IPS-15b (cell line): ENCODE results near the gene PHC3.
"Not testable (repeated sequence)": the region's sequence is repeated elsewhere in the genome, so short reads cannot be mapped to it uniquely, and the experiment has no call there.

ENCODE experiments used
- H3K27me3 ChIP-seq: one replicate; pipeline ENCODE4 v1.6.1; 2013; ENCODE audit warnings: low read length; ENCODE audit not compliant: control insufficient read depth, insufficient read depth
- H3K36me3 ChIP-seq: one replicate; pipeline ENCODE4 v1.6.1; 2013; ENCODE audit warnings: low read length; ENCODE audit not compliant: control insufficient read depth, insufficient read depth
- H3K4me1 ChIP-seq: one replicate; pipeline ENCODE4 v1.6.1; 2013; ENCODE audit warnings: mild to moderate bottlenecking, low read length; ENCODE audit not compliant: control insufficient read depth, insufficient read depth
- H3K4me3 ChIP-seq: one replicate; pipeline ENCODE4 v1.5.1; 2013; ENCODE audit warnings: low read depth, low read length
- H3K9ac ChIP-seq: one replicate; pipeline ENCODE4 v1.6.1; 2013; ENCODE audit warnings: low read depth, mild to moderate bottlenecking, low read length
- H3K9me3 ChIP-seq: one replicate; pipeline ENCODE4 v1.6.1; 2013; ENCODE audit warnings: mild to moderate bottlenecking, low read length; ENCODE audit not compliant: control insufficient read depth, insufficient read depth

PHC3 gene

GRCh38 chr3:170206164-170206762 lies 24.7 kb upstream of the PHC3 start:
- not testable (repeated sequence) for H3K4me1 ChIP-seq, H3K27me3 ChIP-seq, H3K9ac ChIP-seq, H3K36me3 ChIP-seq, H3K9me3 ChIP-seq, H3K4me3 ChIP-seq

- H3K27me3 ChIP-seq: no peaks in the 10 kb centered on the region
- no peak overlapping the region for H3K4me3 ChIP-seq
- H3K9ac ChIP-seq: no peak overlapping the region
- no peaks in the 10 kb centered on the region for H3K36me3 ChIP-seq
- peaks cover 2% of the 10 kb centered on the region for H3K4me1 ChIP-seq
- H3K9me3 ChIP-seq: no peaks in the 10 kb centered on the region
These were observed 23.8 kb upstream of the PHC3 start for GRCh38 chr3:170205302-170205701.

GRCh38 chr3:170204509-170204908 lies 23.0 kb upstream of the PHC3 start:
- H3K36me3 ChIP-seq: no peaks in the 10 kb centered on the region
- no peaks in the 10 kb centered on the region for H3K9me3 ChIP-seq
- peaks cover 2% of the 10 kb centered on the region for H3K4me1 ChIP-seq
- H3K4me3 ChIP-seq: no peak overlapping the region
- H3K9ac ChIP-seq: no peak overlapping the region
- H3K27me3 ChIP-seq: no peaks in the 10 kb centered on the region

DNA sequence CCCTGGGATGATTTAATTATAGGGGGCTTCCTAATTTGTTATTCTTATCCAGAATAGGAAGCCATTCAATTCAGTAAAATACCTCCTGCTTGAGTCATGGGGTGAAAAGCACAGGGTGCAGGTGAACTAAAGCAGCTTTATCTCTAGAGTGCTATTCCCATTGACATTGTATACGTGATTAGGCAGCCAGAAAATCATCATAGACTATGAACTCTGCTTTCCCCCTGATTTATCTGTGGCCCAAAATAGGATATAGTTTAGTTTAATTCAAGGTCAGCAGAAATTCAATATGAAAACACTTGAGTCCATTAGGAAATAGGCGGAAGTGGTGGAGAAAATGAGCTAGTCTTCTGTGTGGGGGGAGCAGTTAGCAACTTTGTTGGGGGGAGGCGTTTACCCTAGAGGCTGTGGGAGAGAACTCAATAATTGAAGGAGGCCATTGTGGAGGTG lies 22.5 kb upstream of the PHC3 start:
- no peak overlapping the region for H3K9ac ChIP-seq
- no peaks in the 10 kb centered on the region for H3K36me3 ChIP-seq
- H3K27me3 ChIP-seq: no peaks in the 10 kb centered on the region
- no peak overlapping the region for H3K4me3 ChIP-seq
- peaks cover 2% of the 10 kb centered on the region for H3K4me1 ChIP-seq
- no peaks in the 10 kb centered on the region for H3K9me3 ChIP-seq

GRCh38 chr3:170203457-170203856 lies 21.9 kb upstream of the PHC3 start:
- peaks cover 2% of the 10 kb centered on the region for H3K4me1 ChIP-seq
- no peak overlapping the region for H3K9ac ChIP-seq
- no peaks in the 10 kb centered on the region for H3K36me3 ChIP-seq
- no peak overlapping the region for H3K4me3 ChIP-seq
- no peaks in the 10 kb centered on the region for H3K27me3 ChIP-seq
- no peaks in the 10 kb centered on the region for H3K9me3 ChIP-seq

- Histone ChIP-seq H3K9ac (no peak overlapping the region), H3K4me1 (peaks cover 7% of the 10 kb centered on the region), H3K4me3 (no peak overlapping the region), H3K36me3 (no peaks in the 10 kb centered on the region), H3K9me3 (no peaks in the 10 kb centered on the region), H3K27me3 (no peaks in the 10 kb centered on the region)
These were observed 20.0 kb upstream of the PHC3 start for GRCh38 chr3:170201527-170201926.

DNA sequence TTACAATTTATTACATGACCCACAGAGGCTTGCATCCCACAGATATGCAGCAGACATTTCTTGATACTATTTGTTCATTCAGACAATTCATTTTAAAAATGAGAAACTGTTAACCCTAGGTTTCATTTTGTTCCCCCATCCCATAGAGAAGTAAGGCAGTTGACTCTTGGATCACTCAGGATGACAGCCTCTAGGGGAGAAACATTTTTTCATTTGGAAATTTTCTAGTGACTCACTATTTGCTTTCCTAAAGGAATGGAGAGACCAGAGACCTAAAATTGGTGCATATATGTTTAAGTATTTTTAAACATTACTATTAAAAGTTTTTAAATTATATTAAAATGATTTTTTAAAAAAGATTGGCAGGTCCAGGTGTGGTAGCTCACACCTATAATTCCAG lies 19.5 kb upstream of the PHC3 start:
- Histone ChIP-seq H3K27me3 (no peaks in the 10 kb centered on the region), H3K36me3 (no peaks in the 10 kb centered on the region), H3K4me3 (no peak overlapping the region), H3K9me3 (no peaks in the 10 kb centered on the region), H3K9ac (no peak overlapping the region), H3K4me1 (peaks cover 7% of the 10 kb centered on the region)

GRCh38 chr3:170196833-170197232 lies 15.3 kb upstream of the PHC3 start:
- Histone ChIP-seq H3K9ac (no peak overlapping the region), H3K9me3 (no peaks in the 10 kb centered on the region), H3K4me3 (no peak overlapping the region), H3K4me1 (peaks cover 5% of the 10 kb centered on the region), H3K27me3 (no peaks in the 10 kb centered on the region), H3K36me3 (no peaks in the 10 kb centered on the region)

GRCh38 chr3:170195759-170196158 lies 14.2 kb upstream of the PHC3 start:
- H3K4me3 ChIP-seq, H3K9ac ChIP-seq, H3K27me3 ChIP-seq, H3K4me1 ChIP-seq, H3K36me3 ChIP-seq, H3K9me3 ChIP-seq: not testable (repeated sequence)

DNA sequence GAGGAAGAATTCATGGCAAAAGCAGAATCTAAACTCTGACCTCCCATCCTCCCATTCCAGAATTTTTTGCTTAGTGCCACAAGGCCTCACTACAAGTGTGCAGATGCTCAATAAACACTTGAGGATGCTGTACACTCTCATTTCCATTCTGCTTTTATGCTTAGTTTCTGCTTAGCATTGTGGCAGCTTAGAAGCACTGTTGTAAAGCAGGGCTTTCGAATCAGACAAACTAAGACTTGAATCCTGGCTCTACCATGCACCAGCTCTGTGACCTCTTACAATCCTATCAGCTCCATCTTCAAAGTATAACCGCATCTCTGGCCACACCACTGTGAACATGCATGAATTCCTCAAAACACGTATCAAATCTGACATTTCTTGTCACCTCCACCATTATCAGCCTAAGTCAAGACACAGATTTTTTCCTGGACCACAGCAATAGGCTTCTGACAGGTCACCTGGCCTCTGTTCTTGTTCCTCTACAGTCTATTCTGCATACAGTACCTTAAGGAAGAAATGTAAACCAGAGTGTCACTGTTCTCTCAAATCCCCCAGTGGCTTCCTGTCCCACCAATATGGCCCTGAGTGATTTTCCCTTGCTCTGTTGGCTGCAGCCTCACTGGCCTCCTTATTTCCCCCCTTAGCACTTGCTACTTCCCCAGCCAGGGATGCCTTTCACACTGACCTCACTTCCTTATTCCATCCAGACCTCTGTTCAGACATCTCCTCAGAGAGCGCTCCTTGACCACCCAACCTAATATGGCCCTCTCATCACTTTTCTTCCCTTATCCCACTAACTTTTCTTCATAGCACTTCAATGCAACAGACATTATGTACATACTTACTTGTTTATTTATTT lies 8.1 kb upstream of the PHC3 start:
- Histone ChIP-seq H3K27me3 (no peaks in the 10 kb centered on the region), H3K9ac (no peak overlapping the region), H3K4me3 (no peak overlapping the region), H3K36me3 (no peaks in the 10 kb centered on the region), H3K9me3 (no peaks in the 10 kb centered on the region), H3K4me1 (peaks cover 5% of the 10 kb centered on the region)

- Histone ChIP-seq H3K9ac (peak overlapping the region; percentile 82), H3K27me3 (no peaks in the 10 kb centered on the region), H3K4me1 (no peaks in the 10 kb centered on the region), H3K36me3 (peaks cover 8% of the 10 kb centered on the region), H3K9me3 (no peaks in the 10 kb centered on the region), H3K4me3 (peak overlapping the region; percentile 89)
These were observed 1.2 kb downstream of the PHC3 start for GRCh38 chr3:170180079-170180907.
